HG02571 (cell line): ENCODE data around the gene MAP3K20.
"Not testable (repeated sequence)": the region's sequence is repeated elsewhere in the genome, so short reads cannot be mapped to it uniquely, and the experiment has no call there.

Experiments used
- ATAC-seq: cut with Tn5 transposase; IDR thresholded peaks from one replicate; pipeline ENCODE4 v1.9.1; 2021; ENCODE audit warnings: mild to moderate bottlenecking, moderate library complexity; ENCODE audit not compliant: unreplicated experiment

The MAP3K20 gene

DNA sequence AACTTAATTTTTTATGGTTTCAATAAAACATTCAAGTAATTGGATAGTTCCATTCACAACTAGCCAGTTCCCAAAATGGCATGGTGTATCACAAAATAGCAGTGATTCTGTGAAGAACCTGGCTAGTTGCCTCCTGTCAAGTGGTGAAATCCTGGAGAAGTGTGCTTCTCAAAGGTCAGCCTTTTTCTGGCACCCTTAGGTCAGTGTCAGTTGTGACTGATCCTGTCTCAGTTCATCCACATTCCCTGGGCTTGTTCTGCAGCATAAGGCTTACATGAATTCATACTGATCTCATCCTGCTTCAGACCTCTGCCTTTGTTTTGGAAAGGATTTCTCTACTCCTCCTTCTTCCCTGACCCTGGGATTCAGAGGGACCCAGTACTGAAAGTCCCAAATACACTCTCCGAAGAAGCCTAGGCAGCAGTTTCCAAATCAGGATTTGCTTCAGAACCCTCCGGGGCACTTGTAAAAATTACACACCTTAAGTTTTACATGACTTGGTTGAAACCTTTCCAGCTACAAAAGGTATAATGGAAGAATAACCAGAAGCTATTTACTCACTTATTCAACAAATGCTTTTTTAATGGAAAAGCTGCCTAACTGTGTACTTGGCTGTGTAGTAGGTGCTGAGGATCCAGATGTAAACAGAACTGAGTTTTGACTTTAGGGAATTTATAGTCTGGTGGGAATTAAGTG, 11.0 kb downstream of the MAP3K20 start:
- no peak for ATAC-seq

DNA sequence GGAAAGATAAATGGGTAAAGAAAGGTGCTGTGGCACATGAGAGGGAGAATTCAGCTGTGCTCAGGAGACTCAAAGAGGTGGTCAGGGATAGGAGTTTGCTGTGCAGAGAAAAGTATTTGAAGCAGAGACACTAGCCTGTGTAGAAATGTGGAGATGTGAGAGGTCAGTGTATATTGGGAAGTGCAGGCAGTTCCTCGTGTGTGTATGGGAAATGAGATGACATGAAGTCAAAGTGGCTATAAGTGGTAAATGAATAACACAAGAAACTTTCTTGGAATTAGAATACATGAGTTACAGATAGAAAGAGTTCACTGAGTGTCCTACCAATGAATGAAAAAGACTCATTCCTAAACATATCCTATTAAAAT, 11.6 kb downstream of the MAP3K20 start:
- ATAC-seq = no peak

DNA sequence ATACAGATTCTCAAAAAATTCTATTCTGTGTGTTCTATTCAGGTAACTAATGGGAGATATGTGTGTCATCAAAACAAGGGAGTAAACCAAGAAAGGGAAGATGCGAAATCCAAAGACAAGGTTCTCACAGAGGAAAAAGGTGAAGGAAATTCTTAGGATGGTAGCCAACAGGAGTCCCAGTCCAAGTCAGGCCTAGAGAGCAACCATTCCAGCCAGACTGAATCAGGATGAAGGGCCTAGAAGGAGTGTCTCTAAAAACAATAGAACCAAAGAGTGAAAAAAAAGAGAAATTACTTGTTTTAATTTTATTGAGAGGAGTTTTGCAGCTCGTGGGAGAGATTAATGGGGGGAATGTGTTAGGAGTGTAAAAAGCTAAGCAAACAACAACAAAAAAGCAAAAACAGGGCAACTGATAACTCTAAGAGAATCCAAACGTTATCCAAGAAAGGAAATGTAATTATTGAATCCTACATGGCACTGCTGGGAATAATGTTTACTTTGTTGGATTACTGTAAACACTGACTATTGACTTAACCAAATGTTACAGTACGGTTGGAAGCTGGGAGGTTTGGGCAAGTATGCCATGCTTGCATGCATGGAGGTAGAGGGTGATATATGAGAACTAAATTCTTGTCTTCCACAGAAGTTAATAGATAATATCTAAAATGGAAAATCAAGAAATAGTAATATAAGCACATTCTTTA, 12.3 kb downstream of the MAP3K20 start:
- ATAC-seq = no peak

DNA sequence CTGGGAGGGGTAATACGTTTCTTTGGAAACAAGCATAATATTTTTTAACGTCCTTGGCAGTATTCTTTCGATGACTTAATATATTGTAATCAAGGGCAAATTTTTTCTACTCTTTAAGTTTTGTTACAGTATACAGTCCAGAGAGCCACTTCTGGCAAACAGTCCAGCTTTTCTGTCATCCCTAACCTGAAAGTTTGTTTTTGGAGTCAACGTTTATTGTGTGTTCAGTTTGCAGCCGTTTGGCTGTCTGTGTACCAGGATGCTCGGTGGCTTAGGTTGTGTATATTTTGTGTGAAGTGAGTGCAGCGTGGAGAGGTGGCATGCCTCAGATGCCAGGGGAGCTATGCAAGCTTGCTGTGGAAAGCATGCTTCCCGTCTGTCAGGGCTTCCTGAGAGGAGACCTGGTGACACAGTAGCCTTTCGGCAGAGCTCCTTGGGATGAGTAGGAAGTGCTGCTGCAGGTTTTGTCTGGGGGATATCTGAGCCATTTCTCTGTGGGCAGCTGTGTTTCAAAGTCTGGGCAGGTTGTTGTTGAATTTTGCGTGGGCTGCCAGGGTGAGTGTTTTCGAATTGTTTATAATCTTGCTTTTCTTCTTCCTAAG, 14.7 kb downstream of the MAP3K20 start:
- ATAC-seq = no peak

DNA sequence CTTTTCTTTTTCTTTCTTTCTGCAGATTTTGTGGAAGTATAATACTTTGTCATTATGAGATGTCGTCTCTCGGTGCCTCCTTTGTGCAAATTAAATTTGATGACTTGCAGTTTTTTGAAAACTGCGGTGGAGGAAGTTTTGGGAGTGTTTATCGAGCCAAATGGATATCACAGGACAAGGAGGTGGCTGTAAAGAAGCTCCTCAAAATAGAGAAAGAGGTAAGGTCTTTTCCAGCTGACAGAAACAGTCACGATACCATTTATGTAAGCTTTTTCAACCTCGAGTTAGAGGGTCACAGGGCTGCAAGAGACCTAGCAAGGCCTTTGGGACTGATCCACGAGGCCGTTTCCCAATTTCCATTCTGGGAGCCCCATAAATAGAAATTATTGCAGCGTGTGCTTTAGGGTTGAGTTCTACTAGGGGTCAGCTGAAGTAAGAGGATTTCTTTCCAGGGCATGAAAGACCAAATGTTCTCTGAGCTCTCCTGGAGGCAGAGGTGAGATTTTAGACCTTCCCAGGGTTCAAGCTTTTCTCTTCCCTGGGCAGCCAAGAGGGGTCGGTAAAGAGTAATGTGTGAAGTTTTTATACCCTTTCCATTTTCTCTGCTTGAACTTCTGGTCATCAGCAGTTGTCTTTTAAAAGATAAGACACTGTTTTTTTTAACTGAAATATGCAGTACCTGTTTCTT, 15.5 kb downstream of the MAP3K20 start:
- no peak for ATAC-seq

DNA sequence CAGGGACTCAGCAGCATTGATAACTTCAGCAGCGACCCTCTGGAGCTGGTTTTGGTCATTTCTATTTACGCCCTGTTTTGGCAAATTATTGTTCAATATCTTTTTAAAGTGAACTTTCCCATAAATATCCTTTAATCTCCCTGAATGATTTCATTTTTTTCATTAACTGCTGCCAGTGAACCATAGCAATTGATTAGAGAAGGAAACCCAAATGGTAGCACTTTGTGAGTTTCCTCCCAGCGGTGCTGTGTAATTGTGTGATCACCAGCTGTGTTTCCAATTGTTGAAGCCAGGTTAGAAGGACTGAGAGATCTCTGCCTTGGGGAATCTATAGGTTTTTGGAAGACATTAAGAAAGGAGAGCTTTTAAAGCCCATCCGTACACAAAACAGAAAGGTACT, 16.3 kb downstream of the MAP3K20 start:
- no peak for ATAC-seq

DNA sequence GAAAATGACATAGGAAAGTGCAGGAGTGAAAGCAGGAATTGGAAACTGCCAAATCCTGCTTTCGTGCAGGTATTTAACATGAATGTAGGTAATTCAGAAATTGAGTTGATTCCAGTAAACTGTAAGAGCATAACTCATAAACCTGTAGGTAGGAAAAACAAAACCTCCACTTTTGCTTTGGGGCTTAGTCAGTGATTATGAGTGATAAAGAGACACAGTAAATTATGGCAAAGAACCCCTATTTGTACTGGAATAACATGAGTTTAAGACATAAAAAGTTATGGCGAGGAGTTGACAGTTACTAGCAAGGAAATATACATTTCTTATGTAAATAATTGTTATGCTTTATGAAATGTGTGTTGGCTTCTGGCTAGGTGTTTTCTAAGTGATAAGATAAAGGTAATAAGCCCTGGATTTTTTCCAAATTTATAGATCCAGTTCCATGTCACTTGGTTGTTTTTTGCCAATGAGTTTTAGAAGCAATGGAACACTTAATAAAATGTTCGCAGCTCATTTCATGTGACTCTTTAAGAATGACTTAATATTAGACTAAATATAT, 17.3 kb downstream of the MAP3K20 start:
- no peak for ATAC-seq

DNA sequence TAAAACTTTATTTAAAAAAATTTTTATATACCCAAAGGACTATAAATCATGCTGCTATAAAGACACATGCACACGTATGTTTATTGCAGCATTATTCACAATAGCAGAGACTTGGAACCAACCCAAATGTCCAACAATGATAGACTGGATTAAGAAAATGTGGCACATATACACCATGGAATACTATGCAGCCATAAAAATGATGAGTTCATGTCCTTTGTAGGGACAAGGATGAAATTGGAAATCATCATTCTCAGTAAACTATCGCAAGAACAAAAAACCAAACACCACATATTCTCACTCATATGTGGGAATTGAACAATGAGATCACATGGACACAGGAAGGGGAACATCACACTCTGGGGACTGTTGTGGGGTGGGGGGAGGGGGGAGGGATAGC, 18.0 kb downstream of the MAP3K20 start:
- not testable (repeated sequence) for ATAC-seq

DNA sequence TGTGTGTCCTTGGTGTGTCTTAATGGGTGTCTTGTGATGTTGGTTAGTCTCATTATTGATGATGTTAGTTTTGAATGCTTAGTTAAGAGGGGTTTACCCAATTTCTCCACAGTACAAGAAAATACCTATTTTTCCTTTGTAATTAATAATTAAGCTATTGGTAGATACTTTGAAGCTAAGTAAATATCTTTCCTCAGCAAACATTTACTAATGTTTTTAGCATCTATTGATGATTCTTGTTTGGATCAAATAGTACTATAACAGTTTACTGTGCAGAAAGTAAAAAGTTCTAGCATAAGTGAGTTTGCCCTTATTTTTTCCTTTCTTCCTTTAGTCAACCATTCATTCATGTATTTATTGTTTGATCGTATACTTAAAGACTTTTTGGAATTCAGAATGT, 19.1 kb downstream of the MAP3K20 start:
- no peak for ATAC-seq

DNA sequence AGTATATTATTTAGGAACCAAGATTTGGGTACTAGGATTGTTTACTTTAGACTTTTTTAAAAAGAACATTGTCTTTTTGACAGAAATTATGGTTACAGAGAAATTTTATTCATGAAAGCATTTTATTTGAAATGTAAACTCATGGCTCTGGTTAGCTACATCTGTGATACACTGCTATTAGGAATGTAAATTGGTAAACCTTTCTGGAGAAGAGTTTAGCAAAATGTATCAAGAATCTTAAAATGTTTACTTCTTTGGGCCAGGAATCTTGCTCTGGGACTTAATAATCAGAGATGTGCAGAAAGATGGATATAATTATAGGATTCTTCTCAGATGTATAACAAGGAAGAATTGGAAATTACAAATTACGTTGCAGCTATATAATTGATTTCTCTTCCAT, 19.7 kb downstream of the MAP3K20 start:
- ATAC-seq = no peak

DNA sequence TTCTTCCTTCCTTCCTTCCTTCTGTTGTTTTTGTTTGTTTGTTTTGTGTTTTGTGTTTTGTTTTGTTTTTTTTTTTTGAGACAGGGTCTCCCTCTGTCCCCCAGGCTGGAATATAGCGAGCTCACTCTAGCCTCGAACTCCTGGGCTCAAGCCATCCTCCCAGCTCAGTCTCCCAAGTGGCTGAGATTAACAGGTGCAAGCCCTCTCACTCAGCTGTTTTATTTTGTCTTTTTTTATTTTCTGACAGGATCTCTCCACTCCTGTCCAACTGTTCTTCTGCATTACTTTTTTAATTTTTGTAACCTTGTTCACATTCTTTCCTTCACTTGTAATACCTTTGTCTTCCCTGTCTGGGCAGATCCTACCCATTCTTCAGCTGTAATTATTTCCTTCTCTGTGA, 23.6 kb downstream of the MAP3K20 start:
- no peak for ATAC-seq

DNA sequence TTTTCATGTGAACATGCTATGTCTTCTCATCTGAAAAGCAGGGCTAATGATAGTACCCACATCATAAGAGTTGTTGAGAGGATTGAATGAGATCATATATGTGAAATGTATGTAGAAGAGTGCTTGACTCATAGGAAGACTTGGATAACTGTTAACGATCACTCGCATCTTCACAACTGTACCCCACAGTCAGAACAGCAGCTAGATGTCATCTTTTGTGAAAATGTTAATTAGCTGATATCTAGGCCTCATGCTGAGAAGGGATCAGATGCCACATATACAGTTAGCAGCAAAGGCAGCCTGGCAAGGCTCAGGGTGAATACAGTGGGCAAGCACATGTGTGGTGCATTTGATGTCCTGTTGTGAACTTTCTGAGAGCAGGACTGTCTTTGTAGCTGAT, 24.2 kb downstream of the MAP3K20 start:
- no peak for ATAC-seq

DNA sequence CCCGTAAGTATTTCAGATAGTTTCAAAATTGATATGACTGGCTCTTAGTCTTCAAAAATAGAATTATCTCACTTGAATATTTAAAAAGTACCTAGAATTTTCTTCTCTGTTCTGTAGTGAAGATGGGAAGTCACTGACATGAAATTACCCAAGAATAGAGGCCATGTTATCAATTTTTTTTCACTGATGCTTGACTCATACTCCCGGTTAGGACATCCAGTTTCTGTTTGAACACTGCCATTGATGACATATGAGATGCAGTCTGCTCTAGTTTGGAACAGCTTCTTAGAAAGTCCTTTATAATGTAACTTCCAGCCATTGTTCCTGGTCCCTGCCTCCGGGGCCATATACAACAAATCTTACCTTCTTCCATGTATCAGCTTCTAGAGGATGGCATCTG, 26.0 kb downstream of the MAP3K20 start:
- ATAC-seq = peak; percentile 81

DNA sequence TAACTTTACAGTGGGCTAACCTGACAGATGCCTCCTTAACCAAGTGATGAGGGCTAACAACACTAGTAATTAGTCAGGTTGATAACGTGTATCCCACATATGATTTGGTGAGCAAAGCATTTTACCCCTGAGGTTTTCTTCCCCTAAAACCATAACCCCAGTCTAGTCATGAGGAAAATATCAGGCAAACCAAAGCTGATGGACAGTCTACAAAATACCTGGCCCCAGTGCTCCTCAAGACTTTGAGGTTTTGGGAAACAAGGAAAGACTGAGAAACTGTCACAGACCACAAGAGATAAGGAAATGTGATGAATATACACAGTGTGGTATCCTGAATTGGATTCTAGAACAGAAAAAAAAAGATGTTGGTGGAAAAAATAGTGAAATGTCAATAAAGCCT, 28.5 kb downstream of the MAP3K20 start:
- ATAC-seq = no peak

DNA sequence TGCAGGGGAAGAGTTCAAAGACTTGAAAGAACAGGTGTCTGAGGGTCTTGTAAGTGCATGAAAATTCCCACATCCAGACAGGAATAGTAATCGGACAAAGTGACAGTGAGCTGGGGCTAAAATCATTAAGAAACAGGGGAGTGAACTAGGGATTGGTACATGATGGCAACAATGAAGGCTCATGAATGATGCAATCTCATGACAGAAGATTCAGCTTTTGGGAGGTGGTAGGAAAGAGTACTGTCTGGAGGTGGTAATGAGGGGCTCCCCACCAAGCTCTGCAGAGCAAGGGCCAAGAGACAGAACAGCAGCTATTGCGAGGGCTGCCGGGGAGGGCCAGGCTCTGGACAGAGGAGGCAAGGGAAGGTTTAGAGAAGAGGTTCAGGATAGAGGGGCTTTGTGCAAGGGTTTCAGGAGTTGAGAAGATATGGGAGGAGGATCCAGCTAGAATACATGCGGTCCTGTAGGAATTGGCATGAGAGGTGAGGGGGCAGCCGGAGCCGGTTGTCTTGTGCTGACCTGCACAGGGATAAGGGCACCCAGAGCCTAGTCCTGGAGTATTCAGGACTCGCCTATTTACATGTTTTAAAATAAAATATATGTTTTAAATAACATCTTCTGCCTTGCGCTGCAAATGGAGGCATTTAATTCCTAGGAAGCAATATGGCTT, 31.4 kb downstream of the MAP3K20 start:
- ATAC-seq = no peak

DNA sequence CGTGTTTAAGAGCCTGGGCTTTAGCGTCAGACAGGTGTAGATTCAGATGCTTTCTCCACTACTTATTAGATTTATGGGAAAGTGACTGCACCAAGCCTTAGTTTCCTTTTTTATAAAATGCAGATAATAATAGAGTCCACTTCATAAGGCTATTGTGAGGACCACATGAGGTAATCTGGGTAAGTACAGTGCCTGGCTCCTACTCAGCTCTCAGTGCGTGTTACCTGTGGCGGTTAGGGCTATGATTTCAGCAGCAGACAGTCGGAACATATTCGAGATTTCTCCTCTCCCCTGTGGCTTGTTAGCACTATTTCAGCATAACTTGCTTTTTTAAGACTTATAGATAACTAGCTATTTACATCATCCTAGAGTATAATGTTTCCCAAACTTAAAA, 32.0 kb downstream of the MAP3K20 start:
- no peak for ATAC-seq

DNA sequence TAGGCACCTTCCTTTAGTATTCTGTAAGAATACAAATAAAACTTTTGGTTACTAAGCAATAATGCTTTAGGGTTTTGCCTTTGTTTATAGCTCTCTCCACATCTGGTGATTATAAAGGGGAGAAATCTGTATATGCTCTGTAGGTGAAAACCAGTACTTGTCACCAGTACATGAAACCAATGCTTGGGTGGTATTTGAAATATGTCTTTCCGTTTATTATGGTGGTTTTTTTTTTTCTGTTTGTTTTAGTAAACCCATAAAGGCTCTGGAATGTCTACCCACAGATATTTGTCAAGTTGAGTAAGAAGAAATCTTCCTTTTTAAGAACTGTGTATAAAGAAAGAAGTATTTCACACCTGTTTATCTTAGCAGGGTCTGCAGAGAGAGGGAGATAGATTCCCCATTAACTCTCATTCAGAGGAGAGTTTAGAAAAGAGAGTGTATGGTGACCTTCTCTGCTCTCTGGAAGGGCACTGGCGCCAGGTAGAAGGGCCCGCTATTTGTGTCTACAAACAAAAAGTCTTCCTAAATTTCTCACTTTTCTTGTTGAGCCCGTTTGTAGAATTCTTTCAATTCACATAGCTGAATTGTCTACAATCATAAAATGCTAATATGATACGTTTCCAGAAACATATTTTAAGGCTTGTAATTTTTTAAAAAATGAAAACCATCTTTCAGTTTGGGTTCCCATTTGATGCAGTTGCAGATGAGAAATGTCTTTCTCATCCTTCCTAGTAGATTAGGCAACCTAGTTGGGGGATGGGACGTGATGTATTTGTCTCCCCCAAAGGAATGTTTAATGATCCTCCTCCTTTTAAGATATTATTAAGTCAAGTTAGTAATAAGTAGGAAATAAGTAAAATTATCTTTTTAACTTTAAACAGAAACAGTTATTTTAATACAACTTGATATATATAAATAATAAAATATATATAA, 33.9 kb downstream of the MAP3K20 start:
- ATAC-seq = no peak

DNA sequence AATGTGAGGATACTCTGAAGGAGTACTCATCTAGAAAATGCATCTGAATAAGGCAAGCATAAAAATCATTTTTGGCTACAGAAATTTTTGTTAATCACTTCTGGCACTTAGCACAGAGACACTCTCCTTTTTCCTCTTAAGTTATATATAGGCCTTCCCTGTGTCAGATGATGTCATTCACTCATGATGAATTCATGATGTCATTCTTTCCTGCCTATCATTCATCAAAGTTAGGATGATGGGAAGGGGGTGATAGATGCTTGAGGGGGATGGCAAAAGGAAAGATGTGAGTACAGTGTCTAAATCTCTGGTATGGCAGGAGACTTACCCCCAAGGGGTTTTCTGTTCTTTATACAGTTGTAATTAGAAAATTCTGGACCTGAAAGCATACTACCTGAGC, 42.0 kb downstream of the MAP3K20 start:
- no peak for ATAC-seq

DNA sequence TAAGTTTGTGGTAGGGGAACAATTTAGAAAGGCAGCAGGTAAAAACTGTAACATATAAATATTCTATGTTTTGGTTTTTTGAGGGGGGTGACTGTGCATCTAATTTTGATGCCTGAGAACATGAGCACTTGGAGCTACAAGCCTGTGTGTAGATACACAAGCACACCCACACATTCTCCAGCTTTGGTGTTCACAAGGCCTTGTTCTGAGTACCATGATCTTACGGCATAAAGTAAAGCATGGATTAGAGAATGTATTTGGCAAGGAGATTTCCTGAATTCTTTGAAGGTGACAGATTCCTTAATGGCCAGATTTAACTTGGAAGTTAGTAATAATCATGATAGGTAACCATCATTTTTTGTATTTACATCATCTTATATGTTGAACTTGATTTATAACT, 42.7 kb downstream of the MAP3K20 start:
- ATAC-seq = no peak
